ENCODE measurements around the gene SCARB1.

GRCh38 chr12:124774054-124774461, 89.6 kb downstream of the SCARB1 start:
- TF ChIP-seq CTCF (IDR thresholded peaks at IDR 0.05; ENCODE audit: low read length) (no peak), EZH2 (optimal IDR thresholded peaks at IDR 0.05; ENCODE audit: low read depth, low read length) (no peak)
